CD4-positive, alpha-beta T cell treated with Interleukin-15 for 1 hour (primary cell): ENCODE data around the gene PDZD8.
A peak's percentile ranks its signal among the peaks of the same experiment; 100 is the strongest.

Experiments used
- DNase-seq: peaks from one replicate; pipeline ENCODE4 v3.0.0-alpha.2; 2020

Gene PDZD8

GRCh38 chr10:117375360-117376178 is at the start of gene PDZD8:
Gene PDZD8, minus strand, starts transcription at chr10:117375440. Its CDS starts 213 bp downstream, at chr10:117375227.
- peak; percentile 89 for DNase-seq

- DNase-seq: no peak
Observed at GRCh38 chr10:117424171-117424570, 48.9 kb upstream of the PDZD8 start.

- no peak for DNase-seq
Observed at GRCh38 chr10:117421985-117422384, 46.7 kb upstream of the PDZD8 start.

GRCh38 chr10:117420768-117421167 is 45.5 kb upstream of the PDZD8 start:
- DNase-seq: no peak

- no peak for DNase-seq
Observed at GRCh38 chr10:117419921-117420320, 44.7 kb upstream of the PDZD8 start.

- no peak for DNase-seq
Observed at GRCh38 chr10:117419159-117419558, 43.9 kb upstream of the PDZD8 start.

- no peak for DNase-seq
Observed at GRCh38 chr10:117418121-117418520, 42.9 kb upstream of the PDZD8 start.

GRCh38 chr10:117417196-117417595 is 42.0 kb upstream of the PDZD8 start:
- no peak for DNase-seq

GRCh38 chr10:117413928-117414618 is 38.8 kb upstream of the PDZD8 start:
- no peak for DNase-seq

GRCh38 chr10:117412469-117413010 is 37.3 kb upstream of the PDZD8 start:
- no peak for DNase-seq

- DNase-seq: no peak
Observed at GRCh38 chr10:117411479-117412399, 36.5 kb upstream of the PDZD8 start.

GRCh38 chr10:117410557-117410956 is 35.3 kb upstream of the PDZD8 start:
- DNase-seq: no peak

GRCh38 chr10:117409549-117410305 is 34.5 kb upstream of the PDZD8 start:
- DNase-seq: no peak

- DNase-seq: no peak
Observed at GRCh38 chr10:117408436-117409384, 33.5 kb upstream of the PDZD8 start.

- no peak for DNase-seq
Observed at GRCh38 chr10:117405730-117406129, 30.5 kb upstream of the PDZD8 start.

- no peak for DNase-seq
Observed at GRCh38 chr10:117400329-117400728, 25.1 kb upstream of the PDZD8 start.

- DNase-seq: no peak
Observed at GRCh38 chr10:117399341-117400196, 24.3 kb upstream of the PDZD8 start.

- DNase-seq: no peak
Observed at GRCh38 chr10:117398029-117398428, 22.8 kb upstream of the PDZD8 start.

GRCh38 chr10:117391436-117392205 is 16.4 kb upstream of the PDZD8 start:
- DNase-seq: no peak
